Retinal pigment epithelial cell (primary cell): Measurements from ENCODE around the gene PTBP3.
"Not testable (repeated sequence)": the region's sequence is repeated elsewhere in the genome, so short reads cannot be mapped to it uniquely, and the experiment has no call there.

Source experiments
- DNase-seq: peaks from one replicate; pipeline ENCODE4 v3.0.0-alpha.2; 2010; ENCODE audit warnings: low read depth
- H3K4me3 ChIP-seq: 2 replicates; pipeline ENCODE4 v1.5.1; 2011; ENCODE audit warnings: mild to moderate bottlenecking, low read length, control low read depth, moderate library complexity
- CTCF ChIP-seq: conservative IDR thresholded peaks from 2 replicates; pipeline ENCODE4 v1.5.1; 2011; ENCODE audit warnings: low read depth, low read length, control low read depth, inconsistent platforms

Gene PTBP3

GRCh38 chr9:112285056-112285455 lies 48.4 kb downstream of the PTBP3 start:
- no peak for DNase-seq
- no peak for TF ChIP-seq CTCF
- no peak overlapping the region for H3K4me3 ChIP-seq

GRCh38 chr9:112283582-112284253 lies 49.7 kb downstream of the PTBP3 start:
- no peak for DNase-seq
- no peak overlapping the region for H3K4me3 ChIP-seq
- TF ChIP-seq CTCF: no peak

- DNase-seq, H3K4me3 ChIP-seq: not testable (repeated sequence)
These were observed 50.6 kb downstream of the PTBP3 start for GRCh38 chr9:112282841-112283240.

- no peak for DNase-seq
- no peak for TF ChIP-seq CTCF
- no peak overlapping the region for H3K4me3 ChIP-seq
These were observed 52.5 kb downstream of the PTBP3 start for GRCh38 chr9:112280904-112281303.

- DNase-seq: no peak
- H3K4me3 ChIP-seq: no peak overlapping the region
- TF ChIP-seq CTCF: no peak
These were observed 53.9 kb downstream of the PTBP3 start for GRCh38 chr9:112279501-112279900.

GRCh38 chr9:112278152-112278551 lies 55.3 kb downstream of the PTBP3 start:
- H3K4me3 ChIP-seq: no peak overlapping the region
- no peak for DNase-seq
- TF ChIP-seq CTCF: no peak

- H3K4me3 ChIP-seq: no peak overlapping the region
- no peak for DNase-seq
- TF ChIP-seq CTCF: no peak
These were observed 58.8 kb downstream of the PTBP3 start for GRCh38 chr9:112274600-112274999.
